H1 (cell line): Measurements from ENCODE around the gene HES7. TPM values are rescaled to one million over a fixed set of nuclear protein-coding genes. Genes with fewer than 3 reads are reported as not detected.

Source experiments
- FOSL1 ChIP-seq: IDR thresholded peaks from 2 replicates; pipeline ENCODE4 v1.6.1; 2011; ENCODE audit warnings: mild to moderate bottlenecking, low read depth, low read length, moderate library complexity; ENCODE audit not compliant: insufficient read depth
- HDAC2 ChIP-seq, 2 experiments: fragments of 300-600 bp in 1 of 2; sonication (generic) in 1 of 2; IDR thresholded peaks; 2 replicates each; pipeline ENCODE4 v1.6.1; 2011 to 2012; ENCODE audit warnings: low read depth in 2 of 2, low read length in 2 of 2, mild to moderate bottlenecking in 2 of 2, moderate library complexity in 2 of 2, borderline replicate concordance in 1 of 2, inconsistent platforms in 1 of 2
- JUND ChIP-seq: IDR thresholded peaks from 2 replicates; pipeline ENCODE4 v1.6.1; 2011; ENCODE audit warnings: mild to moderate bottlenecking, improper control_type of control experiment, low read length
- MAX ChIP-seq: IDR thresholded peaks from 2 replicates; pipeline ENCODE4 v1.6.1; 2012; ENCODE audit warnings: inconsistent platforms
- SP2 ChIP-seq: IDR thresholded peaks from 2 replicates; pipeline ENCODE4 v1.6.1; 2012; ENCODE audit warnings: mild to moderate bottlenecking, low read length, inconsistent platforms
- SUZ12 ChIP-seq: fragments of 200-600 bp; sonication (generic); IDR thresholded peaks from 2 replicates; pipeline ENCODE4 v1.6.1; 2012; ENCODE audit warnings: mild to moderate bottlenecking, inconsistent platforms, low read length, moderate library complexity, mixed read lengths
- polyA plus RNA-seq, 7 experiments: library from polyadenylated mRNA; depleted of rRNA in 3 of 7; stranded (reverse) in 5 of 7; unstranded in 2 of 7; fragments of >200 nt in 5 of 7; fragments of 200-250 nt in 2 of 7; gene quantifications; 1 replicate in 5 of 7; 2 replicates in 1 of 7; 4 replicates in 1 of 7; pipeline versions ENCODE4 v1.2.1 to v1.2.3, GENCODE V29; 2011 to 2013; ENCODE audit warnings: missing spikeins in 2 of 7, mixed read lengths in 2 of 7
- total RNA-seq: library from RNA; stranded (reverse); fragmentation: NEBNext Ultra II Directional; extraction: Animal tissue kit (Norgen Biotek cat#: 25700); gene quantifications from 2 replicates; pipeline ENCODE4 v1.2.1, GENCODE V29; 2021
- TF ChIP-seq, protein P1 (sequence below), 3 experiments: IDR thresholded peaks; 1 replicate in 2 of 3; 2 replicates in 1 of 3; pipeline versions ENCODE4 v1.5.1 to v1.6.1; 2011; ENCODE audit warnings: low read length in 3 of 3, mild to moderate bottlenecking in 3 of 3, inconsistent platforms in 2 of 3, low read depth in 1 of 3, moderate library complexity in 1 of 3; ENCODE audit not compliant: insufficient read depth in 1 of 3; ENCODE audit errors: control extremely low read depth in 1 of 3

HES7 gene
- total and polyA plus RNA-seq, 2 of the 8 experiments (the other 6 are each of a cell fraction or from before 2014, with no cell fraction given), result 0.20 to 0.32 TPM

DNA sequence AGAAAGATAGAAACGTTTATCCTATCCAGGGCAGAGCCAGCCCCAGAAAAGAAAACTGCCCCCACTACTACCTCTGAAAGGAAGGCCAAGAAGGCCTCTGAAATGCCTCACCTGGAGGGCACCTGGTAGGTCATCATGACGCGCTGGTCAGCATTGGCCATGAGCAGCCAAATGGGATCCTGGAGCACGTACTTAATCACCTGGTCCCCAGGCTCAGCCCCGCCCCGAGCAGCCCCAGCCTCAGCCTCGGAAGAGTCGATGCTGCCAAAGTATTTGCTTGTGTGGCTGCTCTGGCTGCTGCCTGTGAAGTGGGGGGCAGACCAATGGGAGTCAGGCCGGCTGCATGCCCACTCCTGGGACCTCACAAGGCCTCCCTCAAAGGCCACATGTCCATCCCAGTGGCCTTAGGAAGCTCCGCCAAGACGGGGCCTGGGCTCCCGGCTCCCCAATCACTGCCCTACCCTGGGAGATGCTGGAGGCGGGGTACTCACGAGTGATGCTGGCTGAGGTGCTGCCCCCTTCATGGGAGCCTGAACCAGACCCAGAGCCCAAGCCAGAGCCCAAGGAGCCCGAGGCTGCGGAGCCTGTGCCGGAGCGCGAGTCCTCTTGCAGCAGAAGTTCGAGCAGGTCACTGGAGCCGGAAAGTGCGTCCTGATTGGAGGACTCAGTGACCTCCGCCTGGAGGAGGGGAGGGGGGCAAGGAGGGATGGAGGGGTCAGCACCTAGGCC, 18.4 kb upstream of the HES7 start (continued):
- TF ChIP-seq, protein P1, sequence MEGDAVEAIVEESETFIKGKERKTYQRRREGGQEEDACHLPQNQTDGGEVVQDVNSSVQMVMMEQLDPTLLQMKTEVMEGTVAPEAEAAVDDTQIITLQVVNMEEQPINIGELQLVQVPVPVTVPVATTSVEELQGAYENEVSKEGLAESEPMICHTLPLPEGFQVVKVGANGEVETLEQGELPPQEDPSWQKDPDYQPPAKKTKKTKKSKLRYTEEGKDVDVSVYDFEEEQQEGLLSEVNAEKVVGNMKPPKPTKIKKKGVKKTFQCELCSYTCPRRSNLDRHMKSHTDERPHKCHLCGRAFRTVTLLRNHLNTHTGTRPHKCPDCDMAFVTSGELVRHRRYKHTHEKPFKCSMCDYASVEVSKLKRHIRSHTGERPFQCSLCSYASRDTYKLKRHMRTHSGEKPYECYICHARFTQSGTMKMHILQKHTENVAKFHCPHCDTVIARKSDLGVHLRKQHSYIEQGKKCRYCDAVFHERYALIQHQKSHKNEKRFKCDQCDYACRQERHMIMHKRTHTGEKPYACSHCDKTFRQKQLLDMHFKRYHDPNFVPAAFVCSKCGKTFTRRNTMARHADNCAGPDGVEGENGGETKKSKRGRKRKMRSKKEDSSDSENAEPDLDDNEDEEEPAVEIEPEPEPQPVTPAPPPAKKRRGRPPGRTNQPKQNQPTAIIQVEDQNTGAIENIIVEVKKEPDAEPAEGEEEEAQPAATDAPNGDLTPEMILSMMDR (IDR thresholded peaks at IDR 0.05; ENCODE audit: control extremely low read depth in 1 of 3, insufficient read depth in 1 of 3, low read depth in 1 of 3, low read length in 3 of 3), result no peak
- TF ChIP-seq SUZ12 (no peak), HDAC2 (IDR thresholded peaks at IDR 0.05; ENCODE audit: borderline replicate concordance in 1 of 2, low read depth in 2 of 2, low read length in 2 of 2) (no peak), JUND (no peak), SP2 (no peak), MAX (no peak), FOSL1 (no peak)
